Tibial nerve (tissue), 4 donors: ENCODE data around the gene NMBR. TPM values are rescaled to one million over a fixed set of nuclear protein-coding genes. Genes with fewer than 3 reads are reported as not detected.

Source experiments
- DNase-seq, 2 donors: peaks; one replicate each; pipeline ENCODE4 v3.0.0-alpha.2; 2019; ENCODE audit warnings: low spot score in 2 of 2
- H3K27ac ChIP-seq, 4 donors: fragments of 200-600 bp; sonication (generic) in 3 of 4; one replicate each; pipeline ENCODE4 v1.5.1; 2017 to 2019; ENCODE audit warnings: mild to moderate bottlenecking in 1 of 4
- H3K27me3 ChIP-seq, 2 donors: fragments of 200-600 bp; sonication (generic) in 1 of 2; one replicate each; pipeline versions ENCODE4 v1.5.1 to v1.6.0; 2017 to 2019
- H3K36me3 ChIP-seq, 3 donors: fragments of 200-600 bp; sonication (generic); one replicate each; pipeline ENCODE4 v1.5.1; 2018 to 2019
- H3K4me1 ChIP-seq, 4 donors: fragments of 200-600 bp; sonication (generic) in 3 of 4; one replicate each; pipeline ENCODE4 v1.5.1; 2017 to 2019
- H3K4me3 ChIP-seq, 4 donors: fragments of 200-600 bp; sonication (generic) in 3 of 4; one replicate each; pipeline ENCODE4 v1.5.1; 2017 to 2019; ENCODE audit warnings: mild to moderate bottlenecking in 1 of 4, moderate library complexity in 1 of 4
- H3K9me3 ChIP-seq, 4 donors: fragments of 200-600 bp; sonication (generic) in 3 of 4; one replicate each; pipeline ENCODE4 v1.5.1; 2017 to 2019
- CTCF ChIP-seq, 5 experiments: fragments of 200-600 bp in 3 of 5; fragments of 450-650 bp in 2 of 5; sonication (generic) in 3 of 5; IDR thresholded peaks; one replicate each; pipeline ENCODE4 v1.5.1; 2016 to 2019; ENCODE audit warnings: antibody characterized with exemption in 5 of 5, mild to moderate bottlenecking in 3 of 5, moderate library complexity in 2 of 5
- EP300 ChIP-seq, 2 donors: sonication (generic); formaldehyde crosslinking; IDR thresholded peaks; one replicate each; pipeline ENCODE4 v1.6.1; 2017; ENCODE audit warnings: antibody characterized with exemption in 2 of 2, mild to moderate bottlenecking in 1 of 2
- POLR2A ChIP-seq, 2 donors: fragments of 450-650 bp; IDR thresholded peaks; one replicate each; pipeline ENCODE4 v1.6.1; 2017; ENCODE audit warnings: antibody characterized with exemption in 2 of 2, mild to moderate bottlenecking in 2 of 2, moderate library complexity in 2 of 2
- WGBS, 2 donors: methylation state at CpG; one replicate each; pipeline ENCODE4 v1.1.5; 2018; 5-methylcytosine and 5-hydroxymethylcytosine counted together
- total RNA-seq, 4 donors: library from RNA; depleted of rRNA; stranded (reverse); fragments of >200 nt; gene quantifications; one replicate each; pipeline ENCODE4 v1.1.0, GENCODE V29; 2016

NMBR gene
- total RNA-seq, 4 donors from 2014 or later = 1.1 TPM; not detected in 3

- H3K4me3 ChIP-seq = no peak overlapping the region
- no peaks in the 10 kb centered on the region for H3K4me1 ChIP-seq
- no peak overlapping the region for H3K27ac ChIP-seq
- no peaks in the 10 kb centered on the region for H3K36me3 ChIP-seq
- WGBS, 2 donors = 45 to 50% methylated on average over 6 of the region's 6 CpGs
- peaks cover 0 to 11% (median 0%) of the 10 kb centered on the region in 4 donors for H3K9me3 ChIP-seq
- no peak for TF ChIP-seq EP300 (IDR thresholded peaks at IDR 0.05)
- no peak for TF ChIP-seq CTCF (IDR thresholded peaks at IDR 0.05)
- TF ChIP-seq POLR2A (IDR thresholded peaks at IDR 0.05) = no peak
- no peak for DNase-seq
- no peaks in the 10 kb centered on the region for H3K27me3 ChIP-seq
Observed at GRCh38 chr6:142045380-142046278, 101.3 kb downstream of the NMBR start.

- Histone ChIP-seq H3K27ac (no peak overlapping the region), H3K27me3 (no peaks in the 10 kb centered on the region), H3K4me3 (no peak overlapping the region), H3K36me3 (no peaks in the 10 kb centered on the region), H3K9me3 (no peaks in the 10 kb centered on the region), H3K4me1 (no peaks in the 10 kb centered on the region)
- no peak for DNase-seq
- TF ChIP-seq EP300 (IDR thresholded peaks at IDR 0.05) = no peak
- TF ChIP-seq CTCF (IDR thresholded peaks at IDR 0.05) = no peak
- TF ChIP-seq POLR2A (IDR thresholded peaks at IDR 0.05) = no peak
- 81% methylated on average over 4 of the region's 4 CpGs for WGBS, 2 donors
Observed at GRCh38 chr6:142035890-142036289, 111.0 kb downstream of the NMBR start.

GRCh38 chr6:142031035-142031434 is 115.9 kb downstream of the NMBR start:
- Histone ChIP-seq H3K4me1 (no peaks in the 10 kb centered on the region), H3K27ac (no peak overlapping the region), H3K36me3 (no peaks in the 10 kb centered on the region), H3K4me3 (no peak overlapping the region), H3K27me3 (no peaks in the 10 kb centered on the region), H3K9me3 (peaks cover 0 to 10% (median 0%) of the 10 kb centered on the region in 4 donors)
- TF ChIP-seq EP300 (IDR thresholded peaks at IDR 0.05) (no peak), CTCF (IDR thresholded peaks at IDR 0.05) (no peak), POLR2A (IDR thresholded peaks at IDR 0.05) (no peak)
- no peak for DNase-seq
- WGBS, 2 donors = 92 to 94% methylated on average over 4 of the region's 4 CpGs

GRCh38 chr6:142030115-142030619 is 116.8 kb downstream of the NMBR start:
- WGBS, 2 donors = 83 to 85% methylated on average over 11 of the region's 11 CpGs

More at GRCh38 chr6:142030115-142030619, 116.8 kb downstream of the NMBR start:
- no peak for TF ChIP-seq POLR2A (IDR thresholded peaks at IDR 0.05)
- no peak for TF ChIP-seq CTCF (IDR thresholded peaks at IDR 0.05)
- TF ChIP-seq EP300 (IDR thresholded peaks at IDR 0.05) = no peak
- Histone ChIP-seq H3K27ac (no peak overlapping the region), H3K36me3 (no peaks in the 10 kb centered on the region), H3K27me3 (no peaks in the 10 kb centered on the region), H3K4me3 (no peak overlapping the region), H3K9me3 (peaks cover 0 to 10% (median 0%) of the 10 kb centered on the region in 4 donors), H3K4me1 (no peaks in the 10 kb centered on the region)
- DNase-seq = no peak
